ENCODE data around the gene LYSMD2. TPM values are rescaled to one million over a fixed set of nuclear protein-coding genes. Genes with fewer than 3 reads are reported as not detected.
A peak's percentile ranks its signal among the peaks of the same experiment; 100 is the strongest.

Gene LYSMD2
- polyA plus RNA-seq, 3 donors: 3.6 to 4.3 (median 3.7) TPM

DNA sequence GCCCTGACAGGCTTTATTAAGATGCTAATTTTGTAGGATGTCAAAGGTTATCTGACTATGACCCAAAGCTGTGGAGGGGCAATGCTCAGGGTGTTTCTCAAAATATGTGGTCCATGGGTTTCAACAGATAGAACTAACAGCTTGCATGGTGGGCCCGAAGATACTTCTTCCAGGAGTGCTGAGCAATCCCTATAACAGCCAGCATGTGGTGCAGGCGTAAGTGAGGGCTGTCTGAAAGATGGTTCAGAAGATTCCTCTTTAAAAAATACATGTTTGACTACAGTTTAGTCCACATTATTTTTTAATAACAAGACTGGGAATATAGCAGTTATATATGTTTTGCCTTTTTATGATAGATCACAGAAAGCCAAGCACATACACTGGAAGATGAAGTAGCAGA, 48.6 kb downstream of the LYSMD2 start:
- no peak for DNase-seq (ENCODE audit: extremely low read depth in 1 of 11, low read depth in 9 of 11, low spot score in 4 of 11)

DNA sequence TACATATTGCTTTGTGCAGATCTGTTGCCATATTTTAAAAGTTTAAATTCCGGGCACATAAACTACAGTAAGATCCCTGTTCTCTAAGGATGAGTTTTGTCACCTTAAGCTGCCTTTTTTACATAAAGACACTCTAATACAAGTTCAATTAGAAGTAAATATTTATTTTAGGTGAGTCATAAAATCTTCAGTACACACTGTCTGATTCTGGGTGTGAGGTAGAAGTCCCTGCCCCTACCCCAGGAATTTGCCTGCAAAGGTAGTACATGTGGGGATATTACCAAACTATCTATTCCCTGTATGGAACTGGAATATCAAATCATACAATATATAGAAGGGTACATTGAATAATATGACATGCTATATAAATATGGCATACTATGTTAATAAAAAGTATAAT, 49.9 kb downstream of the LYSMD2 start:
- no peak for DNase-seq (ENCODE audit: extremely low read depth in 1 of 11, low read depth in 9 of 11, low spot score in 4 of 11)

DNA sequence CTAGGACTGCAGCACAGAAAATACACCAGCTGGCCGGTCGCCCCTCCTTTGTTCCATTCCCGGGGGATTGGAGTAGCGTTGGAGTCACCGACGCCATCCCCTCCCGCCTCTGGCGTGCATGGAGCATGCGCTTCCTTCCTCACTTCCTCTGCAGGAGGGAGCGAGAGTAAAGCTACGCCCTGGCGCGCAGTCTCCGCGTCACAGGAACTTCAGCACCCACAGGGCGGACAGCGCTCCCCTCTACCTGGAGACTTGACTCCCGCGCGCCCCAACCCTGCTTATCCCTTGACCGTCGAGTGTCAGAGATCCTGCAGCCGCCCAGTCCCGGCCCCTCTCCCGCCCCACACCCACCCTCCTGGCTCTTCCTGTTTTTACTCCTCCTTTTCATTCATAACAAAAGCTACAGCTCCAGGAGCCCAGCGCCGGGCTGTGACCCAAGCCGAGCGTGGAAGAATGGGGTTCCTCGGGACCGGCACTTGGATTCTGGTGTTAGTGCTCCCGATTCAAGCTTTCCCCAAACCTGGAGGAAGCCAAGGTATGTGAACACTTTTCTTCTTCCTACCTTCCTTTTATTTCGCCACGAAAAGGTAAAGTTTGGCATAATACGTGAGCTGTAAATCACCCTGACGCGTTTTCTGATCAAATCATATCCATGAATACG, 56.0 kb downstream of the LYSMD2 start, which contains the start of gene SCG3:
TSS of gene SCG3 (plus strand) at position 201 of the 661 bp plus-strand sequence. CDS start at position 454, 253 bp downstream.
- peak; percentile 65 to 84 (median 78) for DNase-seq (ENCODE audit: extremely low read depth in 1 of 11, low read depth in 9 of 11, low spot score in 4 of 11)

DNA sequence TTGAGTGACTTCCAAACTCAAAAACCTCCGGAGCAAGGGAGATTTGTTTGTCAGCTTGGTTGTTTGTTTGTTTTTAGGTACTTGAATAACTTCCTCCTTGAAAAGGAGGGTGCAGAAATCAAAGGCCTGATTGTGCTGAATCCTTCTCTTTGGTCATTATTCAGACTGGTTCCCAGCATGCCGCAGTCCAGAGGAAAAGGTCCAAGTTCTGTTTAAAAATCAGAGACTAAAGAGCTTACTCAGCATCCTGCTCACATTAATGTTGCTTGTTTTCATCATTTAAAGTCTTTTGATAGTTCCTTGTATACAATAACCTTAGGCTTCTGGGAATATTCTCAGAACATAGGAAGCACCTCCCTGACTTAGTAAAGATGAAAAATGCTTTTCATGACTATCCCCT, 57.1 kb downstream of the LYSMD2 start:
- no peak for DNase-seq (ENCODE audit: extremely low read depth in 1 of 11, low read depth in 9 of 11, low spot score in 4 of 11)

DNA sequence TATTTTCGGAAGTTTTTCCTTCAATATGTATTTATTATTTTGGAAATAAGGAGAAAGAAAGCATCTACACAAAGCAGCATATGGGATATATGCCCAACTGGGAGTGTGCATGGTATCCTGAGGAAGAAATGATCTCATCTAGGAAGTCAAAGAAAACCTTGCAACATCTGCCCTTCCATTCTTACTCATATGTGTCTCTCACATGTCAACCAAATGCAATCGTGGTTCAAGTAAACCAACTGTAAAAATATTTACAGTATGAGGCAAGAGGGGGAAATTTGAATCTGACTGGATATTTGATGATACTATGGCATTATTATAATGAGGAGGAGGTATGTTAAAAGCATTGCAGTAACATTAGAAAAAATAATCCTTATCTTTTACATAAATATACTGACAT, 59.4 kb downstream of the LYSMD2 start:
- no peak for DNase-seq (ENCODE audit: extremely low read depth in 1 of 11, low read depth in 9 of 11, low spot score in 4 of 11)

DNA sequence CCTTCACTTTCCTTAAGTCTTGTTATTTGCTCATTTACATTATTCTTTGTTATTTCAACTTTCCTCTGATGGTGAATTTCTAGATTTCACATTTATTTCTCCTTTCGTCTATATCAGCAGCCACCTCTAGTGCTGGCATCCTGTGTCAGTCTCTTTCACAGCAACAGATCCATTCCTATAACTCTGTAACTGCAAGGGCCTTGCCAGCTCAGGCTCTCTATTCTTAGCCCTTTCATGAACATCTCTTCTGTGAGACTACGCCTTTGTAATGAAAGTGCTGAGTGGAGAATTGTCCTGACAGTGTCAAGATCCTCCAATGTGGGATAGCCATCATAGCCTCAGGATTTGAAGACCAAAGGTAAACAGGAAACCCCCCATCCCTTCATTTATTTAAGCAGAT, 60.0 kb downstream of the LYSMD2 start:
- no peak for DNase-seq (ENCODE audit: extremely low read depth in 1 of 11, low read depth in 9 of 11, low spot score in 4 of 11)

DNA sequence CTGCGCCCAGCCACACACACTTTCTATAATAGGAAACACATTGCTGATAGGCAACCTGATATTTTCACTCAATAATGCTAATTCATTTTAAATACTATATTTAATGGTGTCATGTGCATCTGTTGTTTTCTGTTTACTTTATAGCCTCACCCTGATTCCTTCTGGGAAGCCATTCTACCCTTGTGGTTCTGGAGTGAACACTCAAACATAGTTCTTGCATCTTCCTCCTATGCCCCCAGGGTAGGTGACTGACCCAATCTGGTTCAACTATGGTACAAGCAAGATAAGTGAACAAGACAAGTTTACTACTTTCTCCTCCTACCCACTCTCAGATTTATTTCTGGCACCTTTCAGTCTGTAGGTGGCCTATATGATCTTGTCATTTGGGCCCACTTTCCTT, 60.4 kb downstream of the LYSMD2 start:
- no peak for DNase-seq (ENCODE audit: extremely low read depth in 1 of 11, low read depth in 9 of 11, low spot score in 4 of 11)

DNA sequence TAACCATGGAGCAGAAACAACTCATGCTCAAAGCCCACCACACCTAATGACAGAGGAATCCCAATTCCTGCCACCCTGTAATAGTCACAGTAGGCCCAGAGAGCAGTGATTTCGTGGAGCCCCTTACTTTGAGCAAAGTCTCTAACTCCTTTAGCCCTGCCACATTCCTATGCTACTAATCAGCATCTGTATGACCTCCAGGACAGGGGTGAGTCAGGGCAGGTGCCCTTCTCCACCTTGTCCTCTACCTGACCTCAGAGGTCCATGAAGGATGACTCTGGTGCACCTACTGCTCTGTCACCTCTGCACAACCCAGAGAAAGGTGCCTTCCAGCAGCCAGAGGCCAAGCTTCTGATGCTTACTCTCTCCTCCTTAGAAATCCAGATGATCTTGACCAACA, 62.2 kb downstream of the LYSMD2 start:
- no peak for DNase-seq (ENCODE audit: extremely low read depth in 1 of 11, low read depth in 9 of 11, low spot score in 4 of 11)

Other genes starting within 250 kb of the LYSMD2 start
- gene DMXL2, start 114.9 kb downstream of the LYSMD2 start, polyA plus RNA-seq (ENCODE audit: insufficient read length in 3 of 3): 10 to 100 TPM; 52.9 to 91.9 (median 62.2) TPM
- under 1 TPM in 2 of 3 donors, not detected in 1; 0.06 to 0.16 TPM for gene SCG3, start 56.2 kb downstream of the LYSMD2 start, polyA plus RNA-seq (ENCODE audit: insufficient read length in 3 of 3)
- gene TMOD2, start 13.9 kb upstream of the LYSMD2 start, polyA plus RNA-seq (ENCODE audit: insufficient read length in 3 of 3): 1 to 10 TPM; 4.6 to 4.9 (median 4.9) TPM
- 10 to 100 TPM; 48.3 to 55.3 (median 51.6) TPM for gene TMOD3, start 92.0 kb upstream of the LYSMD2 start, polyA plus RNA-seq (ENCODE audit: insufficient read length in 3 of 3)
- gene LEO1, start 234.1 kb upstream of the LYSMD2 start, polyA plus RNA-seq (ENCODE audit: insufficient read length in 3 of 3): 10 to 100 TPM; 30.3 to 40.4 (median 39.1) TPM

Measured in renal cortex interstitium (tissue), 11 donors.